Ishikawa (cell line): ENCODE data around the gene BTN3A1.

ENCODE experiments used
- CREB1 ChIP-seq: IDR thresholded peaks from 2 replicates; pipeline ENCODE4 v1.6.1; 2012; ENCODE audit warnings: low read depth
- EP300 ChIP-seq: IDR thresholded peaks from 2 replicates; pipeline ENCODE4 v1.6.1; 2012; ENCODE audit warnings: borderline replicate concordance
- RAD21 ChIP-seq: IDR thresholded peaks from 2 replicates; pipeline ENCODE4 v1.6.1; 2012; ENCODE audit warnings: low read depth
- TAF1 ChIP-seq: IDR thresholded peaks from 2 replicates; pipeline ENCODE4 v1.6.1; 2012; ENCODE audit warnings: low read depth, mild to moderate bottlenecking
- TCF12 ChIP-seq: IDR thresholded peaks from 2 replicates; pipeline ENCODE4 v1.6.1; 2012; ENCODE audit warnings: low read depth
- YY1 ChIP-seq: IDR thresholded peaks from 2 replicates; pipeline ENCODE4 v1.6.1; 2012; ENCODE audit warnings: low read depth
- ZBTB7A ChIP-seq: IDR thresholded peaks from 2 replicates; pipeline ENCODE4 v1.6.1; 2012; ENCODE audit warnings: low read depth
- TF ChIP-seq, protein P1 (sequence below): IDR thresholded peaks from 2 replicates; pipeline ENCODE4 v1.6.1; 2012
- TF ChIP-seq, protein P2 (sequence below): IDR thresholded peaks from 2 replicates; pipeline ENCODE4 v1.6.1; 2012; ENCODE audit warnings: low read depth, mild to moderate bottlenecking

DNA sequence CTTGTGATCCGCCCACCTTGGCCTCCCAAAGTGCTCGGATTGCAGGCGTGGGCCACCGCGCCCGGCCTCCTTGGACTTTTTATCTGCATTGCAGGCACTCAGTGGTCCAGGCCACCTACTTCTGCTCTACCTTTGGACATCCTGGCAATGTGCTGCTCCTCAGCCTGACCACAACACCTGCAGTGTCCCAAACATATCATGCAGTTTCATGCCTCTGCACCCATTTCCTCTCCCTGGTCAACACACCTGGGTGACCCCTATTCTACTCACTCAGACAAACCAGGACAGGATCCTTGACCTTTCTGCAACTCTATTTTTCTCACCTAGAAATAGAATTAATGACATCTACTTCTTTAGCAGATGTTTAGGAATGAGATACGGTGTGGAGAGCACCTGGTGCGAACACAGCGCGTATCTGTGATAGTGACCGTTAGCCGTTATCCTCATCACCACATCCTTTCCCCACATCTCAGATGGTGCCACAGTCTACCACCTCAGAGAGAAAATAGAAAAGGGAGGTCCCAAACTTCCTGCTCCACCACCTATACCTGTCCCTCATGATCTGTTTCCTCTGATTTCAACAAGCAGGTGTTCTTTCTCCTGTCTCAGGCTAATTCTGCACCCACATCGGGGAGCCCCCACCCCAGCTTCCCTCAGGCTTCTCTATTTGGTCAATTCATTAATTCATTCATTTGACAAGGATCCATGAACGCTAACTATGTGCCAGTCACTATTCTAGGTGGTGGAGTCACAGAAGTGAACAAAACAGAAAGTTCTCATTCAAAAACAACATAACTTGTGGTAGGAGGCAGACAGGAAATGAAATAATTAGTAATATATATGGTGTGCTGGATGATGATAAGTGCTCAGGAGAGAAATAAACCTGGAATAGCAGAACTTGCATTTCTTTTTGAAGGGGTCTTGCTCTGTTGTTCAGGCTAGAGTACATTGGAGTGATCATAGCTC lies 41.3 kb upstream of the BTN3A1 start:
- TF ChIP-seq, protein P1, sequence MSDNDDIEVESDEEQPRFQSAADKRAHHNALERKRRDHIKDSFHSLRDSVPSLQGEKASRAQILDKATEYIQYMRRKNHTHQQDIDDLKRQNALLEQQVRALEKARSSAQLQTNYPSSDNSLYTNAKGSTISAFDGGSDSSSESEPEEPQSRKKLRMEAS, result no peak
- TF ChIP-seq TAF1 (no peak), ZBTB7A (no peak), YY1 (no peak), EP300 (no peak), TCF12 (no peak), CREB1 (no peak), RAD21 (no peak)
- TF ChIP-seq, protein P2, sequence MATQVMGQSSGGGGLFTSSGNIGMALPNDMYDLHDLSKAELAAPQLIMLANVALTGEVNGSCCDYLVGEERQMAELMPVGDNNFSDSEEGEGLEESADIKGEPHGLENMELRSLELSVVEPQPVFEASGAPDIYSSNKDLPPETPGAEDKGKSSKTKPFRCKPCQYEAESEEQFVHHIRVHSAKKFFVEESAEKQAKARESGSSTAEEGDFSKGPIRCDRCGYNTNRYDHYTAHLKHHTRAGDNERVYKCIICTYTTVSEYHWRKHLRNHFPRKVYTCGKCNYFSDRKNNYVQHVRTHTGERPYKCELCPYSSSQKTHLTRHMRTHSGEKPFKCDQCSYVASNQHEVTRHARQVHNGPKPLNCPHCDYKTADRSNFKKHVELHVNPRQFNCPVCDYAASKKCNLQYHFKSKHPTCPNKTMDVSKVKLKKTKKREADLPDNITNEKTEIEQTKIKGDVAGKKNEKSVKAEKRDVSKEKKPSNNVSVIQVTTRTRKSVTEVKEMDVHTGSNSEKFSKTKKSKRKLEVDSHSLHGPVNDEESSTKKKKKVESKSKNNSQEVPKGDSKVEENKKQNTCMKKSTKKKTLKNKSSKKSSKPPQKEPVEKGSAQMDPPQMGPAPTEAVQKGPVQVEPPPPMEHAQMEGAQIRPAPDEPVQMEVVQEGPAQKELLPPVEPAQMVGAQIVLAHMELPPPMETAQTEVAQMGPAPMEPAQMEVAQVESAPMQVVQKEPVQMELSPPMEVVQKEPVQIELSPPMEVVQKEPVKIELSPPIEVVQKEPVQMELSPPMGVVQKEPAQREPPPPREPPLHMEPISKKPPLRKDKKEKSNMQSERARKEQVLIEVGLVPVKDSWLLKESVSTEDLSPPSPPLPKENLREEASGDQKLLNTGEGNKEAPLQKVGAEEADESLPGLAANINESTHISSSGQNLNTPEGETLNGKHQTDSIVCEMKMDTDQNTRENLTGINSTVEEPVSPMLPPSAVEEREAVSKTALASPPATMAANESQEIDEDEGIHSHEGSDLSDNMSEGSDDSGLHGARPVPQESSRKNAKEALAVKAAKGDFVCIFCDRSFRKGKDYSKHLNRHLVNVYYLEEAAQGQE, result no peak
